ENCODE data around the gene ADARB2.

The ADARB2 gene

DNA sequence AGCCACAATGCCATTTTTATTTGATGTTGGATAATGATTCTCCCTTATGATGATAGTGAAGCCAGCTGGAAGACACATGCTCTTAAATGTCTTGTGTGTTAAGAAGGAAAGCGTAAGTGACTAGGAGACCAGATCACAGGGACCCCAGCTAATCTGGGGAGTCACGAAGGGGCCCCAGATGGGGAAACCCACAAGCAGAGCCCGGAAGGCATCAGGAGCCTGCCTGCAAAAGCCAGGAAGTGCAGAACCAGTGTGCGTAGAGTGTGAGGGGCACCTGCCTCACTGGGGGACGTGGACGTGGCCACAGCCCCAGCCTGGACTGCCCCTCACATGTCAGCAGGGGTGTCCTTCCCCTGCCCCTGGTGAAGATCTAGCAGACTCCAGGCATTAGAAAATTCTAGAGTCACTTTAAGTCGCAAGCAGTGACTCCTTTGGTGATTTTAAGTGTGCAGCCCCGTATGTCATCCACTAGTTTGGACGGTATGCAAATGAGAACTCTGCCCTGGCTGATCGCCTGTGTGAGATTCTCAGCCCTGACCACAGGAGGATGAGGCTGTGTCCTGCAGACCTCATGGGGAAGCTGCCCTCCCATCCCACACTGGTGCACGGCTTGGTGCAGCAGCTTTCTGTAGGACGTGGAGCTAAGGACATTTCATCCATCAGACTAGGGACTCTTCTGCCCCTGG lies 438.1 kb downstream of the ADARB2 start:
- H3K4me3 Mint-ChIP-seq = peak overlapping the region in 1 of 2 donors; percentile 7
- DNase-seq = no peak
- H3K27me3 Mint-ChIP-seq = peaks cover 43% of the 10 kb centered on the region
- no peaks in the 10 kb centered on the region for H3K9me3 Mint-ChIP-seq
- peak overlapping the region in 1 of 2 donors; percentile 77 for H3K27ac Mint-ChIP-seq
- H3K4me1 Mint-ChIP-seq = no peaks in the 10 kb centered on the region
- ATAC-seq = peak; percentile 66

DNA sequence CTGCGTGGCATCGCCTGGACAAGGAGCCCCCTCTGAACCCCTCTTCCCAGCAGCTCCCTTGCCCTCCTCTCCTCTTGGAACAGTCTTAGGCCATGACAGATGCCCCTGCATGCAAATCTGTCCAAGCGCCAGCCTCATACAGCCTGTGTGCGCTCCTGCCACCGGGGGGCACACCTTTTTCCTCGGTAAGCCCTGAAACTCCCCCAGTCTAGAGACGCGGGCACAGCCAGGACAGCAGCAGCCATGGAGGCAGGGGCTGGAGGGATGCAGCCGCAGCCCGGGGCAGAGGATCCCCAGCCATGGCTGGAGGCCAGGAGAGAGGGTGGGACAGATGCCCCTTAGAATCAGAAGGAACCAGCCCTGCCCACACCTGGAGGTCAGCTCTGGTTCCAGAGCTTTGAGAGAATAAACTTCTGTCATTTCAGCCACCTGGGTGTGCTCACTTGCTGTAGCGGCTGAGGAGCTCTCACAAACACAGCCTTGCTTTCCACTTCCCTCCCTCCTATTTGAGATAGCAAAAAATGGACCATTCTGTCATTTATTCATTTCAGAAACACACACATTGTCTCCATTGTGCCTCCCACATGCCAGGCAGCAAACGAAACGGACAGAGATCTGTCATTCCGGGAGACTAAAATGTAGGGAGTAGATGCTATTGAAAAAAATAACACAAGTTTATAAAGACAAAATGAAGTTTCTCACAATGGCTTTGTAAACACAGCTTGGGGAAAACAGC lies 439.6 kb downstream of the ADARB2 start:
- Mint-ChIP-seq H3K4me1 (peaks cover under 1% of the 10 kb centered on the region), H3K27ac (no peak overlapping the region), H3K4me3 (no peak overlapping the region), H3K9me3 (no peaks in the 10 kb centered on the region), H3K27me3 (peaks cover 57% of the 10 kb centered on the region)
- ATAC-seq (peak; percentile 43), DNase-seq (no peak)

DNA sequence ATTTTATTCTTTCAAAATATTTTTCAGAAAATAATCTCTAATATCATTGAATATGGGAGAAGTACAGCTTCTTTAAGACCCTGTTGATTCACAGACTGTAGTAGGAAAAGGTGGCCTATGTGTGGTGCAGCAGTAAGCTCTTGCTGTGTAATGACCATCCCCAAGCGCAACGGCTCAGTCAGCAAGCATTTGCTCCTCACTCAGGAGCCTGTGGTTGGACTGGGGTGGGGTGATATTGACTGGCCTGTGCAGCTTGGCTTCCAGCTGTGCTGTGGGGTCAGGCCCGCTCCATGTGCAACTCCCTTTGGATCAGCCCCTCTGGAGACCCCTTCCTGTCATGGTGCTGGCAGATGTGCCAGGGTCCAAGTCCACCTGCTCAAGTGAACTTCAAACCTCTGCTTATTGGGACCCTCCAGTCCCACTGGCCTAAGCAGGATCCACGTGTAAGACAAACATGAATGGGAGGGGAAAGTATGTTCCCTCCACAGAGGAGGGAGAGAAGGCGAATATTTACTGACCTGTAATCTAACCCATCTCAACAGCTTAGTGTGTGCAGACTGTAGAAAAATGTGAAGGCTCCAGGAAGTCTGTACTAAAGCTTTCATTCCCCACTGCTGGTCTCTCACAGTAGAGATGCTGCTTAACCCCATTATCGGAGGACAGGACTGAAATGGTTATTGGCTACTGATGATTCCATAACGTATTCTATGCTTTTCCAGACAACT lies 441.4 kb downstream of the ADARB2 start:
- DNase-seq (no peak), ATAC-seq (no peak)
- Mint-ChIP-seq H3K27ac (no peak overlapping the region), H3K9me3 (no peaks in the 10 kb centered on the region), H3K4me1 (peaks cover 5% of the 10 kb centered on the region), H3K27me3 (peaks cover 73% of the 10 kb centered on the region), H3K4me3 (no peak overlapping the region)

DNA sequence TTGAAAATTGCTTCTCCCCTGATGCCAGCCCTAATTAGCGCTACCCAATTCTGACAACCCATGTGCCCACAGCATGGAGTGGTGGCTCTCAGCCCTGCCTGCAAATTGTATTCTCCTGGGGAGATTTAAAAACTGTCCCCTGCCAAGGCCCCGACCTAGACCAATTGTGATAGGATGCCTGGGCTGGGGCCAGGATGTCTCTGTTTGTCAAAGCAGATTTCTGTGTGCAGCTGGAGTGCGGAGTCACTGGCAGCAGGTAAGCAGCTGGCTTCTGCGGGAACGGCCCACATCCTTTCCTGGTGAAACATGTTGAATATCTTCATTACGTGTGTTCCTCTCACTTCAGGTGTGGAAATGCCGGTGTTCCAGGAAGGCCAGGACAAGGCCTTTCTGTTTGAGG lies 442.6 kb downstream of the ADARB2 start:
- H3K4me1 Mint-ChIP-seq = peaks cover 5% of the 10 kb centered on the region
- no peaks in the 10 kb centered on the region for H3K9me3 Mint-ChIP-seq
- ATAC-seq (no peak), DNase-seq (no peak)
- H3K4me3 Mint-ChIP-seq = no peak overlapping the region
- peaks cover 63% of the 10 kb centered on the region for H3K27me3 Mint-ChIP-seq
- H3K27ac Mint-ChIP-seq = no peak overlapping the region

DNA sequence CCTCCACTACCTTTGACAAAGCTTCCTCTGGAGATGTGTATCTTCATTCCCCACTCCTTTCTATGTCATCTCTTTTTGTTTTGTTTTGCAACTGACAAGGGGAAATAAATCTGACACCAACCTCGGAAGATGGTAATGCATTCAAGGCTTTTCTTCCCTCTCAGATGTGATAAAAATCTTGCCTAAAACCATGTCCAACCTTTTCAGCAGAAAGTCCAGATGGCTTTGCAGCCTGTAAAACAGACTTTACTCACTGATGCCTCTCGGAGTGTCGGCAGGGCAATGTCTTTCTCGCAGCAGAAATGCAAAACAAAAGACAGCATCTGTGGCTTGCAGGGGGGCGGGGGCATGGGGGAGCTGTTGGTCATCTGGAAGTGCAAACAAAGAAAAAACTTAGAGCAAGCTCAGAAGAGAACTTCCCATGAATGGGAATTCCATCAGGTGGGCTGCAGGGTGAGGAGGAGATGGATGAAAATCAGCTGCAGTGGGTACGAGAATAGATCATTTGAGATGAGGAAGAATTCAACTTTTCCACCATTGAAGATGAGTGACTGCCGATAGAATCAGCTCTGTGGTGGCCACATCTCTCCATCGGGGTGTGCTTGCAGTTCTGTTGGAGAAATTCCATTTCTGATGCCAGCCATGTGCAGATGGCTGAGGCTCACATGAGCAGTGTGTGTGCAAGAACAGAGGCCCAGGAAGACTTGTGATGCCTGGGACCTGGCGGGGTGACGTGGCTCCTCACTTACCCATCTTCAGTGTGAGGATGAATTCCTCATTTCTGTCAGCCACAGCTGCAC lies 443.5 kb downstream of the ADARB2 start:
- DNase-seq (no peak), ATAC-seq (no peak)
- no peak overlapping the region for H3K4me3 Mint-ChIP-seq
- no peaks in the 10 kb centered on the region for H3K9me3 Mint-ChIP-seq
- peaks cover 57% of the 10 kb centered on the region for H3K27me3 Mint-ChIP-seq
- no peak overlapping the region for H3K27ac Mint-ChIP-seq
- peaks cover 5% of the 10 kb centered on the region for H3K4me1 Mint-ChIP-seq

DNA sequence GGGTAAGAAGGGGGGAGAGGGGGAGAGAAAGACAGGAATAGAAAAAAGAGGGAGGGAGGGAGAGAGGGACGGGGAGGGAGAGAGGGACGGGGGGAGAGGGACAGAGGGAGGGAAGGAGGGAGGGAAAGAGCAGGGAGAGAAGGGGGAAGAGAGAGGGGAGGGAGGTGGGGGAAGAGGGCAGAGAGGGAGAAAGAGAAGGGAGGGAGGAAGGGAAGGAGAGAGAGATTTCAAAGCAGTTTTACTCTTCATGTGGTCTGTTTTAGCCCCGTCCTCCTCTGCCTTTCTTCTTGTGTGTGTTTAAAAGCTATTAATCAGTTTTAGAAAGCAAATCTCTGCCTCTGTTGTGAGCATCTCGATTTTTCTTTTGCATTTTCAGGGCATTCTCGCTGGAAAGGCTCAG lies 444.2 kb downstream of the ADARB2 start:
- peak overlapping the region in 1 of 2 donors; percentile 55 for H3K27ac Mint-ChIP-seq
- ATAC-seq (no peak), DNase-seq (no peak)
- H3K4me1 Mint-ChIP-seq = peaks cover 7% of the 10 kb centered on the region
- H3K27me3 Mint-ChIP-seq = peaks cover 50% of the 10 kb centered on the region
- no peaks in the 10 kb centered on the region for H3K9me3 Mint-ChIP-seq
- no peak overlapping the region for H3K4me3 Mint-ChIP-seq

DNA sequence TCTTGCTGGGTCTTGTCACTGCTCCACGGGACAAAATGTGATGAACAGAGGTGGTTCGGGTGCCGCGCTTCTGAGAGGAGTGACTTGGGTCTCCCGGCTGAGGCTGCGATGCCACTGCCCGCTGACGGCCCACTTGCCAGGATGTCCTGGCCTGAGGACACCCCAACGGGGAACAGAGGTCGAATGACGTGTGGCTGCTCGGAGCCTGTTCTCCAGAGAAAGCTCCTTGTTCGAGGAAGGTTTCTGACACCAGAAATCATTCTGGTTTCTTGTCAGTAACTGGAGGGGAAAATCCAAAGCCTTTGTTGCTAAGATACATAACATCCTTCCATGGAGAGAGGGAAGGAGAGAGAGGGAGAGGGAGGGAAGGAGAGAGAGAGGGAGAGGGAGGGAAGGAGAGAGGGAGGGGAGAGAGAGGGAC lies 444.7 kb downstream of the ADARB2 start:
- peaks cover 13% of the 10 kb centered on the region for H3K4me1 Mint-ChIP-seq
- no peak overlapping the region for H3K4me3 Mint-ChIP-seq
- DNase-seq (no peak), ATAC-seq (no peak)
- peaks cover 45% of the 10 kb centered on the region for H3K27me3 Mint-ChIP-seq
- no peaks in the 10 kb centered on the region for H3K9me3 Mint-ChIP-seq
- H3K27ac Mint-ChIP-seq = peak overlapping the region; percentile 69 to 77

DNA sequence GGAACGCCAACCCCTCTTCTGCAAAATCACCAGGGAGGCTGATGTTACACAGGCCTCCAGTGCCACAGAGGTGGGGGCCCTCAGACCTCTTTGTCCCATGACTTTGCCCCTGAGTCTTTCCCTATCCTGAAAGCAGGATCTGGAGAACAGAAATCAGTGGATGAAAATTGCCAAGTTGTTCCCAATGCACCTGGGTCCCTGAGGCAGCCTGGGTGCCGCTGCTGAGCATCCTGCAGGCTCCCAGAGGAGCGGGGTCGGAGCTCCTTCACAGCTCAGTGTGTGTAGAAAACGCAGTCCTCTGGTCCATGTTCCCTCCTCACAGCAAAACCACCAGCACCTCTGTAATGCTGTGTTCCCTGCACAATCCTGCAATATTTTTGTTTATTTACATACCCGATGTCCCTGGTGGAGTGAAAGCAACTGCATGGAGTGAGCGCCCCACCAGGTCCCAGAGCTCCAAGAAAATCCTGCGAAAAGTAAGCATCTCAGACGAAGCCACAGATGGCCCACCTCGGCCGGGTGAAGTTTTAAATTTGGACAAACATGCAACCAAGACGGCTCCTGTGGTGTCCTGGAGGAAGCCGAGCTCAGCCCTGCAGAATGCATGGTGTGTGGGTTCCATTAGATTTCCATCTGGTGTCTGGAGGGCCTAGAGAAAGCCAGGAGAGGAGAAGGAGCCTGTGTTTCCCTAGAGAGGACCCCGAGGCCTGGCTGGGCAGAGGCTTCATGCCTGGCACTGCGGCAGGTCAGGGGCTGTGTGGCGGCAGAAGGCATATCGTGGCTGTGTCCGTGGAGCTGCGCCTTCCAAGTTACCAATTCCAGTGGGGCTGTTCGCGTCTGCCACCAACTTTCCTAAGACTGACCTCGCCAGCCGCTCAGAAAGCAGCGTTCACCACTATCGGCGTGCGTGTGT lies 445.9 kb downstream of the ADARB2 start:
- H3K27ac Mint-ChIP-seq = no peak overlapping the region
- no peak for DNase-seq
- peaks cover 20% of the 10 kb centered on the region for H3K4me1 Mint-ChIP-seq
- H3K4me3 Mint-ChIP-seq = no peak overlapping the region
- peaks cover 40% of the 10 kb centered on the region for H3K27me3 Mint-ChIP-seq
- ATAC-seq = no peak
- H3K9me3 Mint-ChIP-seq = no peaks in the 10 kb centered on the region

DNA sequence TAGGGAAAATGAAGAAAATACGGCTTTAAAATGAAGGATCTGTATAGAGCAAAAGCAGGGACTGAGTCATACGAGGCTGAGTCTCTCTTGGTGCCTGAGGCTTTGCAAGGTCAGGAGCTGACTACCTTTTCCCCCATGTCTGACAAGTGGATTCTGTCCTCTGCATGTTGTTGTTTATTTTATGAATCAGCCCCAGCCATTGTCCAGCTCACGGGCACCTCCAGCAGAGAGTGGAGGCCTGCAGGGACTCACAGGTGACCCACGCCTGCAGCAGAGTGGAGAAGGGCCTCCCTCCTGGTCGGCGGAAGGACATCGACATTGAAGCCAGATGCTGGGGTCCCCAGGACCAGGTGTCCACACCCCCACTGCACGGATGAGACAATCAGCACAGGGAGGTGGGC lies 447.3 kb downstream of the ADARB2 start:
- Mint-ChIP-seq H3K4me3 (no peak overlapping the region), H3K27me3 (peaks cover 39% of the 10 kb centered on the region), H3K9me3 (no peaks in the 10 kb centered on the region), H3K27ac (no peak overlapping the region), H3K4me1 (peaks cover 20% of the 10 kb centered on the region)
- DNase-seq = no peak
- no peak for ATAC-seq

DNA sequence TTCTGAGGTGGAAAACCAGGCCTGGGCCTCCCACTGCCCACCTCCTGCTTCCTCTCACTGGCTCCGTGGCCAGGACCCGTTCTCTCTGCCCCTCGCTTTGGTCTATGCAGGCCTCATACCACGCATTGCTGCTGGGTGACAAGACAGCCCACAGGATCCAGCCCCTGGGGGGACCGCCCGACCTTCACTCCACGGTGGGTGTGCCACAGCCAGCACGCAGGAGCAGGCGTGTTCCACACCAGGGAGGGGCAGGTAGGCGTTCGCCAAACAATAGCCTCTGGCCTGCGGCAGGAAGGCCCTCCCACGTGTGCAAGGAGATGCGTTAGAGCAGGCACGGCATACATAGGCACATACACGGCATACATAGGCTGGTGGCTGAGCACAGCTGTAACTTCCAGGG lies 447.7 kb downstream of the ADARB2 start:
- Mint-ChIP-seq H3K4me1 (peaks cover 20% of the 10 kb centered on the region), H3K4me3 (no peak overlapping the region), H3K9me3 (no peaks in the 10 kb centered on the region), H3K27me3 (peaks cover 34% of the 10 kb centered on the region), H3K27ac (no peak overlapping the region)
- ATAC-seq (peak; percentile 15), DNase-seq (no peak)

DNA sequence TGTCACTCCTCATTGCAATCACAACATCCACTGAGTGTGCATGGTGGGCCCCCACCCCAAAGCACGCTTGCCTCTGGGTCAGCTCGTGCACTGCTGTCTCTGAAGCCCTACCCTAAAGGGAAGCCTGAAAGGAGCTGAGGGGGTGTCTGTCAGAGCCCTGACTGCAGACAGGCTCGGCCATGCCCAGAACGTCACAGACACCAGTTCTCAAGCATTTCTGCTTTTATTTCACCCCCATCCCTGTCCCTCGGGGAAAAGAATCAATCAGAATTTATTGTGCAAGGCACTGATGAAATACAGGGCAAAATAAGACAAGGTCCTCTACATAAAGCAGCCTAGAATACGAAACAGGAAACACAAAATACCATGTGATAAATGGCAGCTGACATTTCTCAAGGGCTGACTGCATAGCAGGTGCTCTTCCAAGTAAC lies 449.3 kb downstream of the ADARB2 start:
- Mint-ChIP-seq H3K9me3 (no peaks in the 10 kb centered on the region), H3K27ac (peak overlapping the region; percentile 27 to 65), H3K4me1 (peaks cover 20% of the 10 kb centered on the region), H3K4me3 (peak overlapping the region; percentile 44 to 50), H3K27me3 (peaks cover 29% of the 10 kb centered on the region)
- ATAC-seq (peak; percentile 41), DNase-seq (no peak)

DNA sequence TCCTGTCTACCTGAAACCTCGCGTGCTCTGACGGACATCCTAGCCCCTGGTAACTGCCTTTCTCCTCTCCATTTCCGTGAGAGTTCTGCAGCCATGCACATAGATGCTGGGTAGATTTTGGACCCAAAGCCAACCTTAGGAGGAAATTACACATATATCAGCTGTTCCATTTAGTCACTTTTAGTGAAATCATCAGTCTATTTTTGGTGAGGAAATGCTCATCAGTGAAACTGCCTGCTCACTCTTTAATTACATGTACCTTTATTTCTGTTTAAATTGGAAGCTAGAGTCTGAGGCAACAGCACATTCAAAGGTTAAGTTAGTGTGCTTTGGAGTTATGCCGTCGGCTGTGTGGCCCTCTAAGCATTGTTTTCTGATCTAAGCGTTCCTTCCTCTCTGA lies 449.8 kb downstream of the ADARB2 start:
- Mint-ChIP-seq H3K9me3 (no peaks in the 10 kb centered on the region), H3K4me1 (peaks cover 17% of the 10 kb centered on the region), H3K27ac (peak overlapping the region in 1 of 2 donors; percentile 65), H3K27me3 (peaks cover 24% of the 10 kb centered on the region), H3K4me3 (peak overlapping the region in 1 of 2 donors; percentile 50)
- DNase-seq (no peak), ATAC-seq (no peak)

DNA sequence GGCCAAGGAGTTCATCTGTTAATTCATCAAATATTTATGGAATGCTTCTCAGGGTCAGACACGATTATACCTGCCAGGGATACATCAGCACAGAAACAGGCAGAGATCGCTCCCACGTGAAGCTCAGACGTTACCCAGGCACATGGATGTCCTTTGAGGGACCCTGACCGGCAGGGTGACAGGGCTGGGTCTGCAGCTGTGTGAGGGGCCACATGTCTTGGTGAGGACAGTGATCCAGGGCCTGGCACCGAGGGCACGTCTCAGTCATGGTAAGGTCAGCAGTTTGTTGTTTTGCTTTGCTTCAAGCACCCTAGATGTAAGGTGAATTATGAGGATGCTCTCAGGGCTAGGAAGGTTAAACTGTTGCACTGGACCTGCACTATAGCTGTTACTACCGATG lies 453.2 kb downstream of the ADARB2 start:
- Mint-ChIP-seq H3K27ac (no peak overlapping the region), H3K4me1 (peaks cover 15% of the 10 kb centered on the region), H3K4me3 (no peak overlapping the region), H3K27me3 (peaks cover 10% of the 10 kb centered on the region), H3K9me3 (no peaks in the 10 kb centered on the region)
- ATAC-seq (no peak), DNase-seq (no peak)

DNA sequence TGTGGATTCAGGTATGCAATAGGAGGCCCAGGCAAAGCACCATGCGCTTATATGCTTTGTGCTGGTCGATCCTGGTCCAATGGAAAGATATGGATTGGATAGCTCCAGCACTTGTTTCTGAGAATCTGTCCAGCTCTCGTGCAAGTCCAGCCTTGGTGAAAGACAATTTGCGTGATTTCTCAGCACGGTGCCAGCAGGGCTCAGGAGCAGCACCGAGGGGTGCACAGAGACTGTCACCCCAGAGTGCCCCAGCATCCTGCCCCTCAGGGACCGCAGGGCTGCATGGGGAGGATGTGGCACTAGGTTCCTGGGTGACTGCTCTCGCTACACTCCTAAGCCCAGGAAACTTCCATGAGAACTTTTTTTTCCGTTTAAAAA lies 455.9 kb downstream of the ADARB2 start:
- DNase-seq (no peak), ATAC-seq (no peak)
- H3K4me1 Mint-ChIP-seq = no peaks in the 10 kb centered on the region
- peaks cover 10% of the 10 kb centered on the region for H3K27me3 Mint-ChIP-seq
- no peak overlapping the region for H3K4me3 Mint-ChIP-seq
- H3K9me3 Mint-ChIP-seq = no peaks in the 10 kb centered on the region
- no peak overlapping the region for H3K27ac Mint-ChIP-seq

Data from stimulated activated naive CD8-positive, alpha-beta T cell treated with anti-CD3 and anti-CD28 coated beads, Interleukin-15, amount 100 ng/mL, for 72 hours (primary cell).